HUES48 (cell line): ENCODE results near the gene PLA2G4C.
"Not testable (repeated sequence)": the region's sequence is repeated elsewhere in the genome, so short reads cannot be mapped to it uniquely, and the experiment has no call there.

Experiments used
- H3K27ac ChIP-seq: one replicate; pipeline ENCODE4 v1.7.0; 2013; ENCODE audit warnings: low read depth, low read length, inconsistent platforms
- H3K27me3 ChIP-seq: 2 replicates; pipeline ENCODE4 v1.6.1; 2013; ENCODE audit warnings: mild to moderate bottlenecking, low read length; ENCODE audit not compliant: control insufficient read depth, insufficient read depth
- H3K36me3 ChIP-seq: 2 replicates; pipeline ENCODE4 v1.6.1; 2013; ENCODE audit warnings: low read length; ENCODE audit not compliant: control insufficient read depth, insufficient read depth
- H3K4me1 ChIP-seq: 2 replicates; pipeline ENCODE4 v1.6.1; 2013; ENCODE audit warnings: mild to moderate bottlenecking, low read length; ENCODE audit not compliant: control insufficient read depth, insufficient read depth
- H3K4me3 ChIP-seq: 2 replicates; pipeline ENCODE4 v1.5.1; 2013; ENCODE audit warnings: mild to moderate bottlenecking, low read depth, low read length
- H3K9ac ChIP-seq: 2 replicates; pipeline ENCODE4 v1.6.1; 2013; ENCODE audit warnings: mild to moderate bottlenecking, low read depth, low read length, moderate library complexity
- H3K9me3 ChIP-seq: 2 replicates; pipeline ENCODE4 v1.6.1; 2013; ENCODE audit warnings: low read length; ENCODE audit not compliant: control insufficient read depth, insufficient read depth

The PLA2G4C gene

GRCh38 chr19:48085904-48086864, 24.4 kb downstream of the PLA2G4C start:
- Histone ChIP-seq H3K9me3 (peaks cover 21% of the 10 kb centered on the region), H3K36me3 (no peaks in the 10 kb centered on the region), H3K27ac (no peak overlapping the region), H3K9ac (no peak overlapping the region), H3K4me1 (no peaks in the 10 kb centered on the region), H3K4me3 (no peak overlapping the region), H3K27me3 (no peaks in the 10 kb centered on the region)

DNA sequence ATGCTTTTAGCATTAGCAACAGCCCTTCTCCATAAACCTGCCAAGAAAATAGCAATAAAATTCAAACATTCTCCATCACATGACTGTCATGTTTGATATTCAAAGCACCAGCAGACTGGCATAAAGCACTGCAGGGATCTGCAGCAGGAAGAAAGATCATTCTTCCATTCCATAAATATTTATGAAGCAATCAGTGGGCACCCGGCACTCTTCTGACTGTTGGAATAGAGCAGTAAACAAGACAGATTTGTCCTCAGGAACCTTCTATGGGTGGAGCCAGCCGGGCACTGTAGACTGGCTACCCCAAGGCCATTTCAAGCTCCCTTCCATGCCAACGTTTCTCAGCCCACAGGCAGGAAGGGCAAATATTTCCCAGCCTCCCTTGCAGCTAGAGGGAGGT, 25.5 kb downstream of the PLA2G4C start:
- H3K36me3 ChIP-seq: no peaks in the 10 kb centered on the region
- no peaks in the 10 kb centered on the region for H3K4me1 ChIP-seq
- no peaks in the 10 kb centered on the region for H3K27me3 ChIP-seq
- peaks cover 21% of the 10 kb centered on the region for H3K9me3 ChIP-seq
- no peak overlapping the region for H3K9ac ChIP-seq
- no peak overlapping the region for H3K27ac ChIP-seq
- no peak overlapping the region for H3K4me3 ChIP-seq

- Histone ChIP-seq H3K27me3 (no peaks in the 10 kb centered on the region), H3K9ac (no peak overlapping the region), H3K36me3 (no peaks in the 10 kb centered on the region), H3K27ac (no peak overlapping the region), H3K4me1 (no peaks in the 10 kb centered on the region), H3K4me3 (no peak overlapping the region), H3K9me3 (peaks cover 15% of the 10 kb centered on the region)
Observed at GRCh38 chr19:48081106-48081505, 29.5 kb downstream of the PLA2G4C start.

- not testable (repeated sequence) for H3K4me3 ChIP-seq, H3K36me3 ChIP-seq, H3K27ac ChIP-seq, H3K9ac ChIP-seq, H3K27me3 ChIP-seq, H3K4me1 ChIP-seq
- peaks cover 24% of the 10 kb centered on the region for H3K9me3 ChIP-seq
Observed at GRCh38 chr19:48070177-48070769, 40.3 kb downstream of the PLA2G4C start.

GRCh38 chr19:48069435-48069834, 41.2 kb downstream of the PLA2G4C start:
- H3K9me3 ChIP-seq: peaks cover 21% of the 10 kb centered on the region; the same call in 1 of the 2 replicates
- no peak overlapping the region for H3K4me3 ChIP-seq
- H3K27ac ChIP-seq: no peak overlapping the region
- no peak overlapping the region for H3K9ac ChIP-seq
- H3K27me3 ChIP-seq: no peaks in the 10 kb centered on the region
- no peaks in the 10 kb centered on the region for H3K4me1 ChIP-seq
- H3K36me3 ChIP-seq: no peaks in the 10 kb centered on the region

DNA sequence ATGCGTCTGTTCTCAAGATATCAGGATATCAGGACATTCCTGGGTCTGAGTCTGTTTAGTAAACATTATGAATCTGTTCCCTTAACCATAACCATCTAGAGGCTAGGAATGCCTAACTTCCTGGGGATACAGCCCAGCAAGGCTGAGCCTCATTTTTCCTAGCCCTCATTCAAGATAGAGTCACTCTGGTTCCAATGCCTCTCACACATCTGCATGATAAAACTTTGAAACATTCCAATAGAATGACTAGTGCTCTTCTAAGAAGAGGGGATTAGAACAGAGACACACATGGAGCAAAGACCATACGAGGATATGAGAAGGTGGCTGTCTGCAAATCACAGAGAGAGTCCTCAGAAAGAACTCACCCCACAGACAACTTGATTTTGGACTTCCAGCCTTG, 46.1 kb downstream of the PLA2G4C start:
- H3K4me3 ChIP-seq: no peak overlapping the region
- H3K9ac ChIP-seq: no peak overlapping the region
- peaks cover 21% of the 10 kb centered on the region; the same call in 1 of the 2 replicates for H3K9me3 ChIP-seq
- H3K27ac ChIP-seq: peak overlapping the region; percentile 66
- no peaks in the 10 kb centered on the region for H3K27me3 ChIP-seq
- H3K4me1 ChIP-seq: no peaks in the 10 kb centered on the region
- H3K36me3 ChIP-seq: no peaks in the 10 kb centered on the region

GRCh38 chr19:48061401-48062344, 48.9 kb downstream of the PLA2G4C start:
- Histone ChIP-seq H3K27me3 (no peaks in the 10 kb centered on the region), H3K9ac (no peak overlapping the region), H3K36me3 (no peaks in the 10 kb centered on the region), H3K27ac (no peak overlapping the region), H3K4me3 (no peak overlapping the region), H3K4me1 (no peaks in the 10 kb centered on the region), H3K9me3 (peaks cover 16% of the 10 kb centered on the region; the same call in 1 of the 2 replicates)

GRCh38 chr19:48060381-48060780, 50.2 kb downstream of the PLA2G4C start:
- H3K27ac ChIP-seq: no peak overlapping the region
- H3K27me3 ChIP-seq: no peaks in the 10 kb centered on the region
- H3K4me1 ChIP-seq: no peaks in the 10 kb centered on the region
- H3K36me3 ChIP-seq: no peaks in the 10 kb centered on the region
- H3K9ac ChIP-seq: no peak overlapping the region
- H3K4me3 ChIP-seq: no peak overlapping the region
- peaks cover 16% of the 10 kb centered on the region; the same call in 1 of the 2 replicates for H3K9me3 ChIP-seq

- no peak overlapping the region for H3K9ac ChIP-seq
- H3K9me3 ChIP-seq: peaks cover 16% of the 10 kb centered on the region; the same call in 1 of the 2 replicates
- no peak overlapping the region for H3K27ac ChIP-seq
- H3K4me1 ChIP-seq: no peaks in the 10 kb centered on the region
- H3K27me3 ChIP-seq: no peaks in the 10 kb centered on the region
- H3K4me3 ChIP-seq: no peak overlapping the region
- H3K36me3 ChIP-seq: no peaks in the 10 kb centered on the region
Observed at GRCh38 chr19:48059331-48059730, 51.3 kb downstream of the PLA2G4C start.

DNA sequence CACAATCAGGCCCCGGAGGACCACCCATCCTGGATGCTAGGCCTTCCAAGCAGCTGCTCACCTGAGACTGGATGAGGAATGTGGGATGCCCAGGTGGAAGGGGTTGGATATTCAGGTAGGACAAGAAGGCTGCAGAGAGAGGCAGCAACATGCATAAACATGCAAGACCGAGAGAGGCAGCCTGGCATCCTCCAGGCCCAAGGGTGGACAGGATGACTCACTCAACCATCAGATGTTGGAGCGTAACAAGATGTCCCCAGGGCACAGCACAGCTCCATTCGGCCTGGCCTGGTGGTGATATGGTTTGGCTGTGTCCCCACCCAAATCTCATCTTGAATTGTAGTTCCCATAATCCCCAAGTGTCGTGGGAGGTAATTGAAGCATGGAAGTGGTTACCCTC, 56.8 kb downstream of the PLA2G4C start:
- Histone ChIP-seq H3K9ac (no peak overlapping the region), H3K27me3 (no peaks in the 10 kb centered on the region), H3K4me1 (no peaks in the 10 kb centered on the region), H3K4me3 (no peak overlapping the region), H3K36me3 (no peaks in the 10 kb centered on the region), H3K27ac (no peak overlapping the region), H3K9me3 (peaks cover 25% of the 10 kb centered on the region)
